ENCODE results near the gene FAM13A. TPM values are rescaled to one million over a fixed set of nuclear protein-coding genes. Genes with fewer than 3 reads are reported as not detected.

FAM13A gene
- total RNA-seq, 4 donors from 2014 or later = 17.7 to 80.3 (median 46.2) TPM

DNA sequence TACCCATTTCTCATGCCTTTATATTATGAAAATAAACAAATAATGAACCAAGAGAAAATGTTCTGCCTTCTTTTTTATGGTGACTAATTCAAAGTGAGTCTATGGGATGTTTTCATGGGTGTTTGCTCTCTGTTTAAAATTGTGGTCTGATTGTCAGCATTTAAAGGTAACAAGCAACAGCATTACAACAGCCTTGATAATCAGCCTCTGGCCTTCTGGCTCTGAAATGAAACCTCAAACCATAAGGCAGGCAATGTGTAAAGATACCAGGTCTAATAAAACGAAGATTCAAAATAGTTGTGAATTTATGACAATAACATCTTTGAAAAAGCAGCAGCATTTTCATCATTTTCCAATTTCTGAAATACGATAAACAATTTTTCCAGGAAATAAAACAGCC is 63.7 kb downstream of the FAM13A start:
- Histone ChIP-seq H3K36me3 (no peaks in the 10 kb centered on the region), H3K4me3 (no peak overlapping the region), H3K9me3 (no peaks in the 10 kb centered on the region), H3K4me1 (no peaks in the 10 kb centered on the region), H3K27me3 (no peaks in the 10 kb centered on the region), H3K27ac (no peak overlapping the region)
- intact Hi-C loops (cut with DNase I; ENCODE audit: low total_unique reads) = no loop called here
- no peak for TF ChIP-seq POLR2A (IDR thresholded peaks at IDR 0.05)
- TF ChIP-seq, protein P1, sequence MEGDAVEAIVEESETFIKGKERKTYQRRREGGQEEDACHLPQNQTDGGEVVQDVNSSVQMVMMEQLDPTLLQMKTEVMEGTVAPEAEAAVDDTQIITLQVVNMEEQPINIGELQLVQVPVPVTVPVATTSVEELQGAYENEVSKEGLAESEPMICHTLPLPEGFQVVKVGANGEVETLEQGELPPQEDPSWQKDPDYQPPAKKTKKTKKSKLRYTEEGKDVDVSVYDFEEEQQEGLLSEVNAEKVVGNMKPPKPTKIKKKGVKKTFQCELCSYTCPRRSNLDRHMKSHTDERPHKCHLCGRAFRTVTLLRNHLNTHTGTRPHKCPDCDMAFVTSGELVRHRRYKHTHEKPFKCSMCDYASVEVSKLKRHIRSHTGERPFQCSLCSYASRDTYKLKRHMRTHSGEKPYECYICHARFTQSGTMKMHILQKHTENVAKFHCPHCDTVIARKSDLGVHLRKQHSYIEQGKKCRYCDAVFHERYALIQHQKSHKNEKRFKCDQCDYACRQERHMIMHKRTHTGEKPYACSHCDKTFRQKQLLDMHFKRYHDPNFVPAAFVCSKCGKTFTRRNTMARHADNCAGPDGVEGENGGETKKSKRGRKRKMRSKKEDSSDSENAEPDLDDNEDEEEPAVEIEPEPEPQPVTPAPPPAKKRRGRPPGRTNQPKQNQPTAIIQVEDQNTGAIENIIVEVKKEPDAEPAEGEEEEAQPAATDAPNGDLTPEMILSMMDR (IDR thresholded peaks at IDR 0.05) = no peak
- DNase-seq = no peak

GRCh38 chr4:88991746-88992145 is 65.2 kb downstream of the FAM13A start:
- TF ChIP-seq, protein P1 (IDR thresholded peaks at IDR 0.05) = no peak
- TF ChIP-seq POLR2A (IDR thresholded peaks at IDR 0.05) = no peak
- H3K4me3 ChIP-seq = no peak overlapping the region
- no peak for DNase-seq
- H3K27ac ChIP-seq = no peak overlapping the region
- intact Hi-C loops (cut with DNase I; ENCODE audit: low total_unique reads) = no loop called here
- no peaks in the 10 kb centered on the region for H3K36me3 ChIP-seq
- no peaks in the 10 kb centered on the region for H3K27me3 ChIP-seq
- H3K9me3 ChIP-seq = no peaks in the 10 kb centered on the region
- no peaks in the 10 kb centered on the region for H3K4me1 ChIP-seq

DNA sequence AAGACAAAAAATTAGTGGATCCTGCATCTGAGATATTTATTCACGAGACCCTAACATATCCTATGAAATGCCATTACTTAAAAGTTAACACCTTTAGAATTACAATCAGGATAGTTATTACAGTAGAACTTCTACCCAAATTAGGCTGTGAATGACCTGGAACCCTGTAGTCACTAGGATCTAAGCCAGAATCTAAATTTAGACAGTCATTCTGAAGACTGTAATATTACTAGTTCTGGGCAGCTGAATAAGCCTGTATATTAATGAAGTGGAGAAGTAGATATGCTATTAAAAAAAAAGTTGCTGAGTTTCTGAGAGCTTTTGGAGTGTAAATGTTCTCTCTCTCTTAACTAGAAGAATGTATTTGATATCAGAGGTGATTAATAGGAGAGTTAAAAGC is 67.0 kb downstream of the FAM13A start:
- no peak overlapping the region for H3K4me3 ChIP-seq
- H3K36me3 ChIP-seq = no peaks in the 10 kb centered on the region
- no peaks in the 10 kb centered on the region for H3K4me1 ChIP-seq
- TF ChIP-seq POLR2A (IDR thresholded peaks at IDR 0.05) = no peak
- TF ChIP-seq, protein P1 (IDR thresholded peaks at IDR 0.05) = no peak
- intact Hi-C loops (cut with DNase I; ENCODE audit: low total_unique reads) = no loop called here
- no peaks in the 10 kb centered on the region for H3K27me3 ChIP-seq
- H3K9me3 ChIP-seq = no peaks in the 10 kb centered on the region
- no peak for DNase-seq
- no peak overlapping the region for H3K27ac ChIP-seq

DNA sequence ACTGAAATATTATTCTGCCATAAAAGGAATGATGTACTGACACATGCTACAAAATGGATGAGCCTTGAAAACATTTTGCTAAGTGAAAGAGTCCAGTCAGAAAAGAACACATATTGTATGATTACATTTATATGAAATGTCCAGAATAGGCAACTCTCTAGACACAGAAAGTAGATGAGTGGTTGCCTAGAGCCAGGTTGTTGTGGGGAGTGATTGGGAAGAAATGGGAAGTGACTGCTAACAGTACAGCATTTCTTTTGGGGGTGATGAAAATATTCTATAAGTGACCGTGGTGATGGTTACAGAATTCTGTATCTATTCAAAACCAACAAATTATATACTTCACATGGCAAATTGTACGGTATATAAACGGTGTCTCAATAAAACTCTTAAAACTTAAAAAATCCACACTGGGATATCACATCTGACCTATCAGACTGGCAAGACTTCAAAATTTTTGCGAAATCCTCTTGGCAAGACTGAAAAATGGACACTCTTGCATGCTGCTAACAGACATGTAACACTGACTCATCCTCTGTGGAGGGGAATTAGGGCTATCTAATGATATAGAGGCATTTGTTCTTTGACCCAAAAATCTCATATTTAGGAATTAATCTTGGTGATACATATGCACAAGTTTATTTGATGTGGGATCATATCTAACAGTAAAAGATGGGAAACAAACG is 71.8 kb downstream of the FAM13A start:
- intact Hi-C loops (cut with DNase I; ENCODE audit: low total_unique reads) = no loop called here

DNA sequence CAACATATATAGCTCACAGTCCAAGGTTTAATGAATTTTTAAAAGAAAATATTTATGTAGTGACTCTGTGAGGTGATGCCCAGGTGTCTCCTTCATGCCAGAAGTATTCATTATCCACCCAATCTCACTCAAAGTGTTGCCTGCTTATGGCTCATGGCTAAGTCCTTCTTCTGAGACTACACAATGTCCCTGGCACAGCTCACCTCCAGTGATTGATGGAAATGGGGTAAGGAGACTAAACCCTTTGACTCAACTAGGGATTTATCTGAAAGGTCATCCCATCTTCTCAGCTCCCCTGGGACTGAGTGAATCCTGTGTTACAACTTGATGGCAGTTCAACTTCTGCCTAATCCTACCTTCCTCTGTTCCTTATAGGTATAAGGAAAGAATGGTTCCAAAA is 74.2 kb downstream of the FAM13A start:
- no peak for TF ChIP-seq POLR2A (IDR thresholded peaks at IDR 0.05)
- TF ChIP-seq, protein P1 (IDR thresholded peaks at IDR 0.05) = no peak
- intact Hi-C loops (cut with DNase I; ENCODE audit: low total_unique reads) = no loop called here

More for the DNA sequence above, 71.8 kb downstream of the FAM13A start:
- Histone ChIP-seq H3K4me1 (no peaks in the 10 kb centered on the region), H3K36me3 (no peaks in the 10 kb centered on the region), H3K27ac (no peak overlapping the region), H3K9me3 (no peaks in the 10 kb centered on the region), H3K4me3 (no peak overlapping the region), H3K27me3 (no peaks in the 10 kb centered on the region)
- peak in 1 of 2 donors; percentile 31 for DNase-seq
- TF ChIP-seq, protein P1 (IDR thresholded peaks at IDR 0.05) = no peak
- no peak for TF ChIP-seq POLR2A (IDR thresholded peaks at IDR 0.05)

More for the DNA sequence above, 74.2 kb downstream of the FAM13A start:
- Histone ChIP-seq H3K9me3 (no peaks in the 10 kb centered on the region), H3K4me3 (no peak overlapping the region), H3K27ac (no peak overlapping the region), H3K36me3 (no peaks in the 10 kb centered on the region), H3K4me1 (no peaks in the 10 kb centered on the region), H3K27me3 (no peaks in the 10 kb centered on the region)
- no peak for DNase-seq

Data from uterus (tissue), 4 donors.